ACHN (cell line): Measurements from ENCODE around the gene MPO.

Experiments
- DNase-seq: peaks from one replicate; pipeline ENCODE4 v3.0.0-alpha.2; 2015
- in situ Hi-C: cut with HindIII; loops from 2 replicates; pipeline ENCODE4 v1.10.0; 2017; ENCODE audit warnings: low sequenced_read_pairs, low pct_ligation_motif_present, low pct_unique_long_range_greater_than_20kb

The MPO gene, protein sequence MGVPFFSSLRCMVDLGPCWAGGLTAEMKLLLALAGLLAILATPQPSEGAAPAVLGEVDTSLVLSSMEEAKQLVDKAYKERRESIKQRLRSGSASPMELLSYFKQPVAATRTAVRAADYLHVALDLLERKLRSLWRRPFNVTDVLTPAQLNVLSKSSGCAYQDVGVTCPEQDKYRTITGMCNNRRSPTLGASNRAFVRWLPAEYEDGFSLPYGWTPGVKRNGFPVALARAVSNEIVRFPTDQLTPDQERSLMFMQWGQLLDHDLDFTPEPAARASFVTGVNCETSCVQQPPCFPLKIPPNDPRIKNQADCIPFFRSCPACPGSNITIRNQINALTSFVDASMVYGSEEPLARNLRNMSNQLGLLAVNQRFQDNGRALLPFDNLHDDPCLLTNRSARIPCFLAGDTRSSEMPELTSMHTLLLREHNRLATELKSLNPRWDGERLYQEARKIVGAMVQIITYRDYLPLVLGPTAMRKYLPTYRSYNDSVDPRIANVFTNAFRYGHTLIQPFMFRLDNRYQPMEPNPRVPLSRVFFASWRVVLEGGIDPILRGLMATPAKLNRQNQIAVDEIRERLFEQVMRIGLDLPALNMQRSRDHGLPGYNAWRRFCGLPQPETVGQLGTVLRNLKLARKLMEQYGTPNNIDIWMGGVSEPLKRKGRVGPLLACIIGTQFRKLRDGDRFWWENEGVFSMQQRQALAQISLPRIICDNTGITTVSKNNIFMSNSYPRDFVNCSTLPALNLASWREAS

GRCh38 chr17:58280480-58281217 is at the start of gene MPO:
MPO (minus strand) TSS chr17:58280935; CDS start chr17:58280758, 177 bp downstream.
- in situ Hi-C loops, result no loop called here
- DNase-seq, result no peak

DNA sequence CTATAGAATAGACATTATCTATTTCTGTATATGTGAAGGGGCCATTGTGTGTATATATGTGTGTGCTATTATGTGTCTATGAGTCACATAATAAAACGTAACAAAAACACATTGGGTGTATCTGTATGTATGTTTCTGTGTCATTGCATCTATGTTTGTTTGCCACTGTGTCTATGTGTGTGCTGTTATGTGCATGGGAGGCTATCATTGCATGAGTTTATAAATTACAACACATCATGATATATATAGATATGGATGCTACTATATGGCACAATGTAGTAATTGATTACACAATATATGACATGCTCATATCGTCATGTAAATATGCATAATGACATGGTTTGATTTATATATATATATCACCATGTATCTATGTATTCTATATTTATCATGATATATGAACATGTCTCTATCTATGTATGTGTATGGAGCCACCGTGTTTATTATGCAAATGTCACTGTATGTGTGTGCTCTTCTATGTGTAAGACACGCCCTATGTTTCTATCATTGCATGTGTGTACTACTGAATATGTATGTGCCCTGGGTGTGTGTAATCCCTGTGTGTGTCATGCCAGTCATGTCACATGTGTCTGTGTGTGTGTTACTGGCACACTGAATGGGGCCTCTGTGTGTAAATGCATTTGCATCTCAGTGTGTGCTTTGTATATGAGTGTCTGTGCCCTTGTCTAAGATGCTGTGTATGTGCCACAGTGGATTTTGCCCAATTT is 49.2 kb upstream of the MPO start:
- in situ Hi-C loops, result no loop called here
- DNase-seq, result no peak

GRCh38 chr17:58329035-58329809 is 48.5 kb upstream of the MPO start:
- DNase-seq, result no peak
- in situ Hi-C loops, result no loop called here

GRCh38 chr17:58328195-58329034 is 47.7 kb upstream of the MPO start, which contains the start of gene TSPOAP1:
TSPOAP1 (minus strand) TSS chr17:58328795; CDS start chr17:58327920, 875 bp downstream.
- in situ Hi-C loops, result no loop called here
- no peak for DNase-seq

DNA sequence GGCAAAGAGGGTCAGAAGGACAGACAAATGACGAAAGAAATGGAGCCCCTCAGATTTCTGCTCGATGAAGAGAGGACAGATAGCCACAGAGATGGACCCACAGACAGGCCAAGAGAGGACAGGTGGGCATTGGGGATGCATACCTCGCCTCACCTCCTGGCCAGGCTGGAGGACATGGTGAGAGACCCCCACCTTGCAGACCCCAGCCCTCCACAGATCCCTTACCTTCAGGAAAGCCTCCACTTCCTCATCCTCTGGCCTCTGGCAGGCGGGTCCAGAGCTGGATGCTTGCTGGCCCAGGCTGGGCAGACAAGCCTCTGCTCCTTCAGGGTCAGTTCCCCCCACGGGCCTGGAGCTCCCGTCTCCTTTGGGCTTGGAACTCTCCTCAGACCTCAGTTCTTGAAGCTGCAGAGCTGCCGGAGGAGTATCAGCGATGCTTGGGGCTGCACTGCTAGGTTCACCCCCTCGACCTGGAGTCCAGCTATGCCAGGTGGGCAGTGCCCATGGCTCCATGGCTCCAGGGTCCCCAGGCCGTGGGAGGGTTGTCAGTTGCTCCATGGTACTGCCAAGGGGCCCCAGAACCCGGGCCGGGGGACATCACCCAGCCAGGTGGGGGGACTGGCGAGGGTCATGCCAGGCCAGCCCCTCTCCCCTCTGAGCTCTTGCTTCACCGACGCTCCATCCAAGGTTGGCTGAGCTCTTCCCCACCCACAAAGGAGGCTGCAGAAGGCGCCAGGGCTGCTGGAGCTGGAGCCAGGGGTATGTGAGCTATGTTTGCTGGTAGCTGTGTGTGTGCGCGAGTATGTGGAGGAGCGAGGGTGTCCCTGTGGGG is 46.8 kb upstream of the MPO start:
- in situ Hi-C loops, result no loop called here
- DNase-seq, result no peak

DNA sequence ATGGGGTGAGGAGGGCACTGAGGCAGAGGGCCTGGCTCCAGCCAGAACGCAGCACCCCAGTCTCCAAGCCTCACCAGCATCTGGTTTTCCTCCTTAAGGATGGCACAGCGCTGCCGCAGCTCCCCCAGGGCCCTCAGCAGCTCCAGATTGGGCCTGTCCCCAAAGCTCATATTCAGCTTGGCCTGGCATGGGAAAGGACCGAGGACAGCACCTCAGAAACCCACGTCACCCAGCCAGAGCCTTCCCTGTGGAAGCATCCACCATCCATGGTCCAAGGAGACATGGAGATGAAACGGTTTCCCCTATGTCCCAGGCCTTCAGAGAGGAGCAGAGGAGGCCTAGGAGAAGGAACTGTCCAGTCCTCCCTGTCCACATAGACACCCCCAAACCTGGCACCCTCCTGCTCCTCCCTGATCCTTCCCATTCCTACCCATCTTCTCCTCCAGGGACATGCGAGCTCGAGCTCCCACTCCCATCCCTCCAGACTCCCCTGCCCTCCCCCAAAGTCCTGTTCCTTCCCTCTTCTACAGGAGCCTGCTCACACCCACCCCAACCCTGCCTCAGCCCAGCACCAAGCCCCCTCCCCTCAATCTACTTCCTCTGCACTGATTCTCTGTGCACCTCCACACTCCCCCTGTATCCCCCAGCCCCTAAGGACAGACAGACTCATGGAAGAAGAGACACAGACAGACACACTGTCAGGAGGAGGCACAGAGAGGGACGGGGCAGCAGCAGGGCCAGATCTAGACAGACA is 46.1 kb upstream of the MPO start:
- no peak for DNase-seq
- in situ Hi-C loops, result no loop called here

- in situ Hi-C loops, result no loop called here
- DNase-seq, result no peak
Observed at GRCh38 chr17:58325976-58326468, 45.3 kb upstream of the MPO start.

DNA sequence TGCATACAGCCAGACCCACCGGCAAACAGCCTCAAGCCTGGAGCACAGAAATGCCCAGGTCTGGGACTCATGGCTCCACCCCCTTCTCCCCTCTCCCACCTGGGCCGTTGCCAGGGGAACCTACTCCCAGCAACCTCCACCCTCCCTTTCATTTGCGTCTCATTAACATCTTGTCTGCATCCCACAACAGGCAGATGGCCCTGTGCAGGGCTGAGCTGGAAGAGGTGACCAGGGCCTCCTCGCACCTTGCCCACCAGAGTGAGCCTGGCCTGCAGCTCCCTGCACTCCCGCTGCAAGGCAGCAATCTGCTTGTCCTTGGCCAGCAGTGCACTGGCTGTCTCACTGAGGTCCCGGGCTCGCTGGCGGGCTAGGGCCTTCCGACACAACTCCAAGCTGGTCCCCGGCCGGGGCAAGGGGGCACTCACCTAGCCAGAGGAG is 44.6 kb upstream of the MPO start:
- in situ Hi-C loops, result no loop called here
- DNase-seq, result no peak

- in situ Hi-C loops, result no loop called here
- DNase-seq, result no peak
Observed at GRCh38 chr17:58324409-58325288, 43.9 kb upstream of the MPO start.

DNA sequence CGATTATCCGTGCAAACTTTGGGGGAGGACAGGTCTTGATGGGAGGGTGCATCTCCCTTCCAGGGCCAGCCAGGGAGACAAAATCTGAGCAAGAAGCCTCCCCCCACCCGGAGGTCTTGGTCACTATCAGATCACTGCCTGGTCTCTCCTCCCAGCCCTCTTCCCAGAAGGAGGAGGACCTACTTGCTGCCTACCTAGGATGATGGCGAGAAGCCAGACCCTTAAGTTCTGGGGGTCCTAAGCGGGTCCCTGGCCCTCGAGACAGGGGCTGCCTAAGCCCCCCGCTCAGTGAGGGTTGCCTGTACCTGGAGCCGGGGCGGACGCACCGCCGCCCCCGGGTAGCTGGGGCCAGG is 43.3 kb upstream of the MPO start:
- no peak for DNase-seq

GRCh38 chr17:58323366-58324055 is 42.8 kb upstream of the MPO start:
- in situ Hi-C loops, result no loop called here
- no peak for DNase-seq

More for the DNA sequence above, 43.3 kb upstream of the MPO start:
- in situ Hi-C loops, result no loop called here

DNA sequence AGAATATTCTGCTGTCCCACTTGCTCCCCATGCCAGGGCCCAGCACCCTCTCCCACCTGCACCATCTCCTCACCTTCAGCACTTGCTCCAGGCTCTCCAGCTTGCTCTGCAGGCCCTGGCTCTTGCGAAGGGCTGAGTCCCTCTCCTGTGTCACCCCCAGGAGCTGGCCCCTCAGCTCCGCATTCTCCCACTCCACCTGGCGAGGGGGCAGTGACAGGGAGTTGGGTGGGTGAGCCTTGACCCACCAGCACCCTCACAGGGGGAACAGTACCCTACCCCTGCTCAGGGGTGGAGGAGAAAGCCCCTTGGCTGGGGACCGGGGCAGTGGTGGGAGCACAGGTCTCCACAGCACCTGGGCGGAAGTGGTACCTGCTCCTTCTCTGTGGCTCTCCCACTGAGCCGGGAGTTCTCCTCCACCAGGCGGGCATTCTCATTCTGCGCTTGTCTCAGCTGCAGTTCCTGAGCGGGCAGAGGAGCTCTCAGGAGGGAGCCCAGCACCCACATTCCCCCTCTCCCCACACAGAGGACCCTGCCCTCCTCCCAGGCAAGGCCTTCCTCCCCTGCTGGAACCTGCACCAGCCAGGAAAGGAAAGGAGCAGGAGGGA is 41.9 kb upstream of the MPO start:
- no peak for DNase-seq
- in situ Hi-C loops, result no loop called here

- no peak for DNase-seq
- in situ Hi-C loops, result no loop called here
Observed at GRCh38 chr17:58321571-58322525, 41.1 kb upstream of the MPO start.
